ENCODE data around the gene CAMSAP2.

- TF ChIP-seq, protein P1, sequence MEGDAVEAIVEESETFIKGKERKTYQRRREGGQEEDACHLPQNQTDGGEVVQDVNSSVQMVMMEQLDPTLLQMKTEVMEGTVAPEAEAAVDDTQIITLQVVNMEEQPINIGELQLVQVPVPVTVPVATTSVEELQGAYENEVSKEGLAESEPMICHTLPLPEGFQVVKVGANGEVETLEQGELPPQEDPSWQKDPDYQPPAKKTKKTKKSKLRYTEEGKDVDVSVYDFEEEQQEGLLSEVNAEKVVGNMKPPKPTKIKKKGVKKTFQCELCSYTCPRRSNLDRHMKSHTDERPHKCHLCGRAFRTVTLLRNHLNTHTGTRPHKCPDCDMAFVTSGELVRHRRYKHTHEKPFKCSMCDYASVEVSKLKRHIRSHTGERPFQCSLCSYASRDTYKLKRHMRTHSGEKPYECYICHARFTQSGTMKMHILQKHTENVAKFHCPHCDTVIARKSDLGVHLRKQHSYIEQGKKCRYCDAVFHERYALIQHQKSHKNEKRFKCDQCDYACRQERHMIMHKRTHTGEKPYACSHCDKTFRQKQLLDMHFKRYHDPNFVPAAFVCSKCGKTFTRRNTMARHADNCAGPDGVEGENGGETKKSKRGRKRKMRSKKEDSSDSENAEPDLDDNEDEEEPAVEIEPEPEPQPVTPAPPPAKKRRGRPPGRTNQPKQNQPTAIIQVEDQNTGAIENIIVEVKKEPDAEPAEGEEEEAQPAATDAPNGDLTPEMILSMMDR (IDR thresholded peaks at IDR 0.05; ENCODE audit: low read length), result no peak
- no peak for TF ChIP-seq EZH2 (optimal IDR thresholded peaks at IDR 0.05; ENCODE audit: low read depth, low read length)
Observed at GRCh38 chr1:200866521-200866920, 127.8 kb downstream of the CAMSAP2 start.
